OCI-LY7 (cell line): ENCODE data around the gene GGCT. TPM values are rescaled to one million over a fixed set of nuclear protein-coding genes. Genes with fewer than 3 reads are reported as not detected.
A peak's percentile ranks its signal among the peaks of the same experiment; 100 is the strongest.

Experiments used
- BruUV-seq: library from RNA; stranded (reverse); fragments of 400-500 nt; replicated peaks from 2 replicates; lab custom pipeline; 2021; lab: Mats Ljungman, UMichigan
- CTCF ChIA-PET: fragments of 300-600 bp; sonication (Branson Sonifier 250); formaldehyde crosslinking; loops from one replicate; lab custom pipeline; 2022; ENCODE audit warnings: antibody characterized with exemption; ENCODE audit not compliant: unreplicated experiment; lab: Charles Lee
- POLR2A ChIA-PET: fragments of 300-600 bp; sonication (Branson Sonifier 250); formaldehyde crosslinking; loops from one replicate; lab custom pipeline; 2022; ENCODE audit warnings: antibody characterized with exemption; lab: Charles Lee
- DNase-seq: peaks from one replicate; pipeline ENCODE4 v3.0.0-alpha.2; 2015; ENCODE audit warnings: low spot score
- H2AFZ ChIP-seq: fragments of 200-600 bp; sonication (generic), shearing (Covaris generic); 2 replicates; pipeline ENCODE4 v1.6.1; 2014; ENCODE audit warnings: mild to moderate bottlenecking, antibody characterized with exemption, low read length, moderate library complexity
- H3K27ac ChIP-seq: fragments of 200-600 bp; sonication (generic); 2 replicates; pipeline ENCODE4 v1.5.1; 2014; ENCODE audit warnings: mixed run types, low read depth, mild to moderate bottlenecking, moderate library complexity, low read length, inconsistent platforms; ENCODE audit not compliant: poor library complexity, severe bottlenecking
- H3K36me3 ChIP-seq: fragments of 200-600 bp; sonication (generic); 2 replicates; pipeline ENCODE4 v1.6.1; 2014; ENCODE audit warnings: mild to moderate bottlenecking, antibody characterized with exemption, low read length, moderate library complexity, mixed read lengths; ENCODE audit not compliant: insufficient read depth
- H3K4me1 ChIP-seq: fragments of 200-600 bp; sonication (generic); 2 replicates; pipeline ENCODE4 v1.5.1; 2014; ENCODE audit warnings: mild to moderate bottlenecking, low read length; ENCODE audit not compliant: insufficient read depth, poor library complexity, severe bottlenecking
- H3K4me2 ChIP-seq: fragments of 200-600 bp; sonication (generic); 2 replicates; pipeline ENCODE4 v1.6.1; 2014; ENCODE audit warnings: mild to moderate bottlenecking, low read length
- H3K4me3 ChIP-seq: fragments of 200-600 bp; sonication (generic); 2 replicates; pipeline ENCODE4 v1.5.1; 2014; ENCODE audit warnings: mild to moderate bottlenecking, low read depth, low read length; ENCODE audit not compliant: poor library complexity, severe bottlenecking
- H3K79me2 ChIP-seq: fragments of 200-600 bp; sonication (generic); 2 replicates; pipeline ENCODE4 v1.6.1; 2016; ENCODE audit warnings: low read depth, mild to moderate bottlenecking, low read length, moderate library complexity, mixed read lengths; ENCODE audit not compliant: insufficient read depth
- H3K9me2 ChIP-seq: fragments of 200-600 bp; sonication (generic); 2 replicates; pipeline ENCODE4 v1.6.1; 2016; ENCODE audit warnings: mild to moderate bottlenecking, low read length, mixed read lengths; ENCODE audit not compliant: insufficient read depth
- H3K9me3 ChIP-seq: fragments of 200-600 bp; sonication (generic); 2 replicates; pipeline ENCODE4 v1.6.1; 2014; ENCODE audit warnings: mild to moderate bottlenecking, mixed run types, low read length, mixed read lengths
- H4K20me1 ChIP-seq: fragments of 200-600 bp; sonication (generic); 2 replicates; pipeline ENCODE4 v1.6.1; 2014; ENCODE audit warnings: mild to moderate bottlenecking, antibody characterized with exemption, low read length, moderate library complexity, mixed read lengths; ENCODE audit not compliant: insufficient read depth
- EZH2phosphoT487 ChIP-seq: fragments of 200-600 bp; sonication (generic); IDR thresholded peaks from 2 replicates; pipeline ENCODE4 v1.6.1; 2018; ENCODE audit warnings: low read depth, borderline replicate concordance, mild to moderate bottlenecking, mixed run types, antibody characterized with exemption, low read length, moderate library complexity, mixed read lengths
- intact Hi-C: fragments of 100-400 bp; cut with micrococcal nuclease; formaldehyde crosslinking; loops from one replicate; pipeline ENCODE4 v1.10.0; 2022; ENCODE audit not compliant: unreplicated experiment
- total RNA-seq, 2 experiments: library from RNA; depleted of rRNA in 1 of 2; stranded (reverse); fragments of >200 nt in 1 of 2; shearing (Covaris generic) in 1 of 2; gene quantifications; 2 replicates each; pipeline ENCODE4 v1.2.3, GENCODE V29; 2014 to 2022
- TF ChIP-seq, protein P1 (sequence below): fragments of 200-600 bp; sonication (generic); conservative IDR thresholded peaks from 2 replicates; pipeline ENCODE4 v1.5.1; 2014; ENCODE audit warnings: mild to moderate bottlenecking, antibody characterized with exemption, low read length, moderate library complexity, mixed read lengths

Gene GGCT
- total RNA-seq, 2 experiments from 2014 or later = 70.3 to 81.3 TPM

DNA sequence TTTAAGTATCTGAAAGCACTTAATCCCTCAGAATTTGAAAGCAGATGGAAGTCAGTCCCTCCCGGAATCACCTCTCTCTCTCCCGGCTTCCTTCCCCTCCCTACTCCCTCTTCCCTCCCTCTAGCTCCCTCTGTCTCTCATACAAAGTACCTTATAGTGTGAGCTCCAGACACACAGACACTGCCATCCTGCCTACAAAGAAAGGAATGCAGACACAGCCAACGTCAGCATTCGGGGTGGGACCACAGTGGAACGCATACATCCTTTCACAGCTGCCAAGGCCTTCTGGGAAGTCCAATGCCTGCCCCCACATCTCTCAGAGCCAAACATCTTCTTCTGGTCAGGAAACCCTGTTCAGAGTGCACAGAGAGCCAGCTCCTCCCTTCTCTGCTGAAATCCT lies 35.3 kb downstream of the GGCT start:
- Histone ChIP-seq H2AFZ (no peak overlapping the region), H3K79me2 (no peaks in the 10 kb centered on the region)
- CTCF ChIA-PET = interaction anchor here (0.6 to 1.4 kb wide), 2 partner anchors 9 to 16 kb away, joined by 3 to 5 read pairs; partner anchors contain the start of gene NOD1

DNA sequence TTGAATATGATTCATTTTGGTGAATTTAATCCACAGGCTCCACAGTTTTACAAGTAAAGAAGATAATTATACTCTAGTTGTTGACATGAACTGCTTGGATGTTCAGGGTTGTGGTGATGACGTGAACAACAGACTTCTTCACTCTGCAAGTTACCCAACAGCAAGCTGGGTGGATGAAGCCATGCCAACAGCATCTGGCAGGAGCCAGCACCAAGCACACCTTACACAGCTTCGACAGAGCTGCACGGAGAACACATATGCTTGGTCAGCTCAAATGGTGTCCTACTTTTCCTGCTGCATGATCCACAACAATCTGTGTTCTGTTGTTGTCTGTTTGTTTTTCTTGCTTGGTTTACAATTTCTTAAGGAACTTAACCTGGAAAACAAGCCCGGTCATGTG lies 35.8 kb downstream of the GGCT start:
- TF ChIP-seq, protein P1, sequence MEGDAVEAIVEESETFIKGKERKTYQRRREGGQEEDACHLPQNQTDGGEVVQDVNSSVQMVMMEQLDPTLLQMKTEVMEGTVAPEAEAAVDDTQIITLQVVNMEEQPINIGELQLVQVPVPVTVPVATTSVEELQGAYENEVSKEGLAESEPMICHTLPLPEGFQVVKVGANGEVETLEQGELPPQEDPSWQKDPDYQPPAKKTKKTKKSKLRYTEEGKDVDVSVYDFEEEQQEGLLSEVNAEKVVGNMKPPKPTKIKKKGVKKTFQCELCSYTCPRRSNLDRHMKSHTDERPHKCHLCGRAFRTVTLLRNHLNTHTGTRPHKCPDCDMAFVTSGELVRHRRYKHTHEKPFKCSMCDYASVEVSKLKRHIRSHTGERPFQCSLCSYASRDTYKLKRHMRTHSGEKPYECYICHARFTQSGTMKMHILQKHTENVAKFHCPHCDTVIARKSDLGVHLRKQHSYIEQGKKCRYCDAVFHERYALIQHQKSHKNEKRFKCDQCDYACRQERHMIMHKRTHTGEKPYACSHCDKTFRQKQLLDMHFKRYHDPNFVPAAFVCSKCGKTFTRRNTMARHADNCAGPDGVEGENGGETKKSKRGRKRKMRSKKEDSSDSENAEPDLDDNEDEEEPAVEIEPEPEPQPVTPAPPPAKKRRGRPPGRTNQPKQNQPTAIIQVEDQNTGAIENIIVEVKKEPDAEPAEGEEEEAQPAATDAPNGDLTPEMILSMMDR = no peak
- BruUV-seq = no TSS peak
- Histone ChIP-seq H3K4me3 (no peak overlapping the region), H3K4me1 (peaks cover 65% of the 10 kb centered on the region), H3K4me2 (no peak overlapping the region), H2AFZ (no peak overlapping the region), H3K9me3 (no peaks in the 10 kb centered on the region), H3K36me3 (no peaks in the 10 kb centered on the region), H4K20me1 (no peaks in the 10 kb centered on the region), H3K79me2 (no peaks in the 10 kb centered on the region), H3K27ac (no peak overlapping the region), H3K9me2 (no peaks in the 10 kb centered on the region)
- DNase-seq = no peak
- ChIA-PET CTCF (interaction anchor here (1.4 kb wide), 1 partner anchor 9 kb away, joined by 5 read pairs; the partner anchor contains the start of gene NOD1), POLR2A (interaction anchor here (0.5 to 1.2 kb wide), 3 partner anchors 10 to 77 kb away, joined by 3 read pairs; partner anchors contain the start of gene NOD1)
- intact Hi-C loops = no loop called here

More for the DNA sequence above, 35.3 kb downstream of the GGCT start:
- DNase-seq = no peak
- H3K27ac ChIP-seq = no peak overlapping the region
- BruUV-seq = no TSS peak
- H3K9me3 ChIP-seq = no peaks in the 10 kb centered on the region
- no peaks in the 10 kb centered on the region for H4K20me1 ChIP-seq
- H3K9me2 ChIP-seq = no peaks in the 10 kb centered on the region
- H3K36me3 ChIP-seq = no peaks in the 10 kb centered on the region
- no peak overlapping the region for H3K4me3 ChIP-seq
- intact Hi-C loops = no loop called here
- no peak for TF ChIP-seq EZH2phosphoT487
- TF ChIP-seq, protein P1 = 0 out of 2 replicates have a peak, but pooled peaks have one; percentile 11
- POLR2A ChIA-PET = interaction anchor here (0.5 to 1.2 kb wide), 3 partner anchors 10 to 77 kb away, joined by 3 read pairs; partner anchors contain the start of gene NOD1
- no peak overlapping the region for H3K4me2 ChIP-seq
- H3K4me1 ChIP-seq = peaks cover 65% of the 10 kb centered on the region

GRCh38 chr7:30468041-30468440 lies 36.6 kb downstream of the GGCT start:
- Histone ChIP-seq H3K9me3 (no peaks in the 10 kb centered on the region), H3K4me1 (peaks cover 65% of the 10 kb centered on the region), H3K36me3 (no peaks in the 10 kb centered on the region), H3K79me2 (no peaks in the 10 kb centered on the region), H2AFZ (no peak overlapping the region; the same call in 1 of the 2 replicates), H3K4me3 (no peak overlapping the region), H3K27ac (no peak overlapping the region), H3K4me2 (no peak overlapping the region), H3K9me2 (no peaks in the 10 kb centered on the region), H4K20me1 (no peaks in the 10 kb centered on the region)
- ChIA-PET CTCF (no interaction called here), POLR2A (interaction anchor here (0.6 kb wide), 1 partner anchor 35 kb away, joined by 3 read pairs; no protein-coding TSS in a partner anchor)
- peak; percentile 32 for DNase-seq
- BruUV-seq = no TSS peak
- intact Hi-C loops = no loop called here
- TF ChIP-seq EZH2phosphoT487 = no peak
- TF ChIP-seq, protein P1 = no peak
